ENCODE data around the gene MARCKS. TPM values are rescaled to one million over a fixed set of nuclear protein-coding genes. Genes with fewer than 3 reads are reported as not detected.
"Not testable (repeated sequence)": the region's sequence is repeated elsewhere in the genome, so short reads cannot be mapped to it uniquely, and the experiment has no call there.

MARCKS gene
- polyA plus RNA-seq, 3 donors, result 14.2 to 35.2 (median 15.0) TPM

- H3K27ac ChIP-seq (ENCODE audit: low read depth, low read length), result no peak overlapping the region
- WGBS, 3 donors, result 17 to 19% (median 19%) methylated on average over 6 of the region's 6 CpGs
Observed at GRCh38 chr6:113909224-113909856, 52.2 kb downstream of the MARCKS start.

- 75 to 79% (median 76%) methylated on average over 1 of the region's 1 CpG for WGBS, 3 donors
- not testable (repeated sequence) for H3K27ac ChIP-seq (ENCODE audit: low read depth, low read length)
Observed at GRCh38 chr6:113910285-113910684, 53.1 kb downstream of the MARCKS start.

Other genes starting within 250 kb of the MARCKS start
- 10 to 100 TPM; 39.6 to 55.4 (median 53.2) TPM for gene HDAC2, start 113.8 kb downstream of the MARCKS start, polyA plus RNA-seq